Measurements from ENCODE around the gene RHEB. TPM values are rescaled to one million over a fixed set of nuclear protein-coding genes. Genes with fewer than 3 reads are reported as not detected.

Gene RHEB
- polyA plus RNA-seq, 1 donor from 2014 or later: 289 TPM

GRCh38 chr7:151486074-151486473 lies 33.6 kb downstream of the RHEB start:
- H3K27ac ChIP-seq (ENCODE audit: low read length): no peak overlapping the region
- H2AFZ ChIP-seq (ENCODE audit: low read depth, low read length): no peak overlapping the region
- H3K9ac ChIP-seq (ENCODE audit: low read length): no peak overlapping the region
- H3K4me2 ChIP-seq (ENCODE audit: low read length): no peak overlapping the region
- peaks cover 4% of the 10 kb centered on the region for H3K36me3 ChIP-seq (ENCODE audit: insufficient read depth, low read length)
- H3K4me3 ChIP-seq (ENCODE audit: low read length): no peak overlapping the region
- H3F3A ChIP-seq (ENCODE audit: insufficient read depth, low read length, poor library complexity, severe bottlenecking): no peaks in the 10 kb centered on the region
- H4K20me1 ChIP-seq (ENCODE audit: insufficient read depth): no peaks in the 10 kb centered on the region
- TF ChIP-seq POLR2AphosphoS5 (IDR thresholded peaks at IDR 0.05): no peak
- TF ChIP-seq CTCF (IDR thresholded peaks at IDR 0.05; ENCODE audit: poor library complexity, severe bottlenecking): no peak
- no peak for TF ChIP-seq SMC3 (conservative IDR thresholded peaks at IDR 0.05; ENCODE audit: poor library complexity)
- no peak for TF ChIP-seq TAF1 (IDR thresholded peaks at IDR 0.05; ENCODE audit: low read depth)
- TF ChIP-seq RAD21 (conservative IDR thresholded peaks at IDR 0.05): no peak
- TF ChIP-seq MXI1 (conservative IDR thresholded peaks at IDR 0.05; ENCODE audit: poor library complexity, severe bottlenecking): no peak
- TF ChIP-seq EZH2 (IDR thresholded peaks at IDR 0.05; ENCODE audit: borderline replicate concordance, insufficient read depth, low read length, poor library complexity, severe bottlenecking): no peak
- no peak for TF ChIP-seq REST (IDR thresholded peaks at IDR 0.05; ENCODE audit: borderline replicate concordance)
- TF ChIP-seq EP300 (conservative IDR thresholded peaks at IDR 0.05; ENCODE audit: poor library complexity, severe bottlenecking): no peak
- no peaks in the 10 kb centered on the region for H3K9me3 ChIP-seq (ENCODE audit: low read length)
- H3K9me2 ChIP-seq (ENCODE audit: insufficient read depth, low read length): no peaks in the 10 kb centered on the region
- H3K27me3 ChIP-seq (ENCODE audit: insufficient read depth, low read depth, low read length): no peaks in the 10 kb centered on the region
- H3K79me2 ChIP-seq (replicated peaks; ENCODE audit: insufficient read depth, low read length): no peaks in the 10 kb centered on the region

GRCh38 chr7:151484971-151485707 lies 34.6 kb downstream of the RHEB start:
- no peaks in the 10 kb centered on the region for H3K9me3 ChIP-seq (ENCODE audit: low read length)
- no peaks in the 10 kb centered on the region for H3F3A ChIP-seq (ENCODE audit: insufficient read depth, low read length, poor library complexity, severe bottlenecking)
- H3K27me3 ChIP-seq (ENCODE audit: insufficient read depth, low read depth, low read length): no peaks in the 10 kb centered on the region
- no peak overlapping the region for H3K9ac ChIP-seq (ENCODE audit: low read length)
- H3K9me2 ChIP-seq (ENCODE audit: insufficient read depth, low read length): no peaks in the 10 kb centered on the region
- H3K79me2 ChIP-seq (replicated peaks; ENCODE audit: insufficient read depth, low read length): no peaks in the 10 kb centered on the region
- no peak overlapping the region for H3K4me3 ChIP-seq (ENCODE audit: low read length)
- H4K20me1 ChIP-seq (ENCODE audit: insufficient read depth): no peaks in the 10 kb centered on the region
- TF ChIP-seq POLR2AphosphoS5 (IDR thresholded peaks at IDR 0.05) (no peak), MXI1 (conservative IDR thresholded peaks at IDR 0.05; ENCODE audit: poor library complexity, severe bottlenecking) (no peak), RAD21 (conservative IDR thresholded peaks at IDR 0.05) (no peak), SMC3 (conservative IDR thresholded peaks at IDR 0.05; ENCODE audit: poor library complexity) (no peak), REST (IDR thresholded peaks at IDR 0.05; ENCODE audit: borderline replicate concordance) (no peak), TAF1 (IDR thresholded peaks at IDR 0.05; ENCODE audit: low read depth) (no peak), EP300 (conservative IDR thresholded peaks at IDR 0.05; ENCODE audit: poor library complexity, severe bottlenecking) (no peak), CTCF (IDR thresholded peaks at IDR 0.05; ENCODE audit: poor library complexity, severe bottlenecking) (no peak), EZH2 (IDR thresholded peaks at IDR 0.05; ENCODE audit: borderline replicate concordance, insufficient read depth, low read length, poor library complexity, severe bottlenecking) (no peak)
- no peak overlapping the region for H2AFZ ChIP-seq (ENCODE audit: low read depth, low read length)
- no peak overlapping the region for H3K4me2 ChIP-seq (ENCODE audit: low read length)
- H3K36me3 ChIP-seq (ENCODE audit: insufficient read depth, low read length): peaks cover 4% of the 10 kb centered on the region
- H3K27ac ChIP-seq (ENCODE audit: low read length): no peak overlapping the region

Measured in neural cell (in vitro differentiated cells).